ENCODE data around the gene WDFY3.
"Not testable (repeated sequence)": the region's sequence is repeated elsewhere in the genome, so short reads cannot be mapped to it uniquely, and the experiment has no call there.

The WDFY3 gene

GRCh38 chr4:84849051-84849640, 117.3 kb downstream of the WDFY3 start:
- H3K36me3 ChIP-seq (ENCODE audit: insufficient read depth, low read depth, low read length): peaks cover 35% of the 10 kb centered on the region
- H3K27ac ChIP-seq (ENCODE audit: low read length): no peak overlapping the region
- no peaks in the 10 kb centered on the region for H3K9me3 ChIP-seq (ENCODE audit: insufficient read depth, low read depth, low read length)
- no peak overlapping the region for H3K9ac ChIP-seq (ENCODE audit: low read depth, low read length)
- H3K27me3 ChIP-seq (ENCODE audit: insufficient read depth, low read length): no peaks in the 10 kb centered on the region
- 0 out of 2 replicates have a peak, but pooled peaks cover 5% of the 10 kb centered on the region for H3K4me1 ChIP-seq (ENCODE audit: insufficient read depth, low read length)
- no peak overlapping the region for H3K4me3 ChIP-seq (ENCODE audit: low read length)

DNA sequence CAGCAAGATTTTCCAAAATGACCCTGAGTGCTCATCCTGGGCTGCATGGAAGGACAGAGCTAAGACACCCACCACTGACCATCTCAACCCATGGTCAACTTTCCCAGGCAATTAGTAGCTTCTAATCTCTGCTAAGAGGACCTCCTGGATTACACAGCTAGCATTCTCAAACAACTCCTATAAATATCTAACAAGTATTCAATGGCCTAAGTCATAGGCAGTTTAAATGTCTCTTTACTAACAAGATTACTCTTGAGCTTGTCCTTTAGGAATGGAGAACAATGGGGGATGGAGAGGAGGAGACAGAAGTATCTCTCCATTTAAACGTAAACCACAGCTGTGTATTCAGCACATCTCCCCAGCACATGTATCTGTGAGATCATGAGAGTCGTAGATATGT, 118.1 kb downstream of the WDFY3 start:
- 0 out of 2 replicates have a peak, but pooled peaks cover 5% of the 10 kb centered on the region for H3K4me1 ChIP-seq (ENCODE audit: insufficient read depth, low read length)
- peaks cover 34% of the 10 kb centered on the region for H3K36me3 ChIP-seq (ENCODE audit: insufficient read depth, low read depth, low read length)
- H3K4me3 ChIP-seq (ENCODE audit: low read length): no peak overlapping the region
- no peaks in the 10 kb centered on the region for H3K27me3 ChIP-seq (ENCODE audit: insufficient read depth, low read length)
- H3K9me3 ChIP-seq (ENCODE audit: insufficient read depth, low read depth, low read length): no peaks in the 10 kb centered on the region
- no peak overlapping the region for H3K9ac ChIP-seq (ENCODE audit: low read depth, low read length)
- no peak overlapping the region for H3K27ac ChIP-seq (ENCODE audit: low read length)

DNA sequence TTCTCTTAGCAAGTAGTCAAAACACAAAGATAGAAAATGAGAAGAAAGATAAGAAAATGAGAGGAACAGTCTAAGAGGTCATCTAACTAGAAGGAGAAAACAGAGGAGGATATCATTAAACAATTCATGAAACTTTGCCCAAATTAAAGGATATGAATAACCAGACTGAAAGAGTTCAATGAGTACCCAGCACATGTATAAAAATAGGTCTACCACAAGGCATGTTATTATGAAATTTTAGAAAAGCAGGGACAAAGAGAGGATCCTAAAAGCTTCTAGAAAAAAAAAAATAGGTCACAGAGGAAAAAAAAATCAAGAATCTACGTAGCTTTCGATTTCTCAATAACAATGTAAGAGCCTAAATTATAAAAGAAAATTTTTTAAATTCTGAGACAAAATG, 118.5 kb downstream of the WDFY3 start:
- peaks cover 34% of the 10 kb centered on the region for H3K36me3 ChIP-seq (ENCODE audit: insufficient read depth, low read depth, low read length)
- H3K9me3 ChIP-seq (ENCODE audit: insufficient read depth, low read depth, low read length): no peaks in the 10 kb centered on the region
- no peaks in the 10 kb centered on the region for H3K27me3 ChIP-seq (ENCODE audit: insufficient read depth, low read length)
- H3K4me3 ChIP-seq (ENCODE audit: low read length): no peak overlapping the region
- no peak overlapping the region for H3K27ac ChIP-seq (ENCODE audit: low read length)
- 0 out of 2 replicates have a peak, but pooled peaks cover 5% of the 10 kb centered on the region for H3K4me1 ChIP-seq (ENCODE audit: insufficient read depth, low read length)
- no peak overlapping the region for H3K9ac ChIP-seq (ENCODE audit: low read depth, low read length)

DNA sequence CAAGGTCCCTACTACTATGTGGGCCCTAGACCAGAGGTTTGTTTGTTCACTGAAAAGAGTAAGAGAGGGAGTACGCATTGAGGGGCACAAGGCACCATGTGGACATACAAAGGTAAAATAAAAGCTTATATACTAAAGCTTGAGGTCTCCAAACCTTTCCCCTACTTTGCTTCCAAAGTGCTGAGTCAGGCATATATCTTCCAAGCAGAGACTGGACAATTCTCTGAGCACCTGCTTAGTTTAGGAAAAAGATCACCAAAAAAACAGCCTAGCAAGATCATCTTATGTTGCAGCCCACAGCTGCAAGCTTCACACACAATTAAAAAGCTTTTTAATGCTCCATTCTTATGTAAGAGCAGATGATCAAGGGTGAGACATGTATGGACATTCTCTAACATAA, 119.5 kb downstream of the WDFY3 start:
- Histone ChIP-seq H3K4me3 (ENCODE audit: low read length) (no peak overlapping the region), H3K4me1 (ENCODE audit: insufficient read depth, low read length) (0 out of 2 replicates have a peak, but pooled peaks cover 5% of the 10 kb centered on the region), H3K9me3 (ENCODE audit: insufficient read depth, low read depth, low read length) (no peaks in the 10 kb centered on the region), H3K9ac (ENCODE audit: low read depth, low read length) (no peak overlapping the region), H3K27me3 (ENCODE audit: insufficient read depth, low read length) (no peaks in the 10 kb centered on the region), H3K36me3 (ENCODE audit: insufficient read depth, low read depth, low read length) (peaks cover 30% of the 10 kb centered on the region), H3K27ac (ENCODE audit: low read length) (no peak overlapping the region)

DNA sequence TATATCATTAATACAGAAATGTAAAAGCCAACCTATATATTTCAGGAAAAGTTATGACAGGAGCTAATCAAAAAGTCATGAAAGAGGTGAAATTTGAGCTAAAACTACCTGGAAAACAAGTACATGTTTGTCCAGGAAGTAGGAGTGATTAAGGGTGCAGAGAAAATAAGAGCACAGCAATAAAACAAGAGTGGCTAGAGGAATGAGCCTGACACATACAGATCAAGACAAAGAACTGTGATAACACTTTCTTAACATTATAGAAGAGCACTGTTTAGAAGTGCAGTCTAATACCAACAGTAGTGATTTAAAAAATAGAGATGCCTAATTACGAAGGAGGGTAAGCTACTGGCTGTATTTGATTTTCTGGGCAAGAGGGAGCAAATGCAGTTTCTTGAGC, 125.1 kb downstream of the WDFY3 start:
- no peaks in the 10 kb centered on the region for H3K9me3 ChIP-seq (ENCODE audit: insufficient read depth, low read depth, low read length)
- no peaks in the 10 kb centered on the region for H3K27me3 ChIP-seq (ENCODE audit: insufficient read depth, low read length)
- no peak overlapping the region for H3K4me3 ChIP-seq (ENCODE audit: low read length)
- H3K27ac ChIP-seq (ENCODE audit: low read length): no peak overlapping the region
- peaks cover 26% of the 10 kb centered on the region for H3K36me3 ChIP-seq (ENCODE audit: insufficient read depth, low read depth, low read length)
- no peak overlapping the region for H3K9ac ChIP-seq (ENCODE audit: low read depth, low read length)
- H3K4me1 ChIP-seq (ENCODE audit: insufficient read depth, low read length): 0 out of 2 replicates have a peak, but pooled peaks cover 3% of the 10 kb centered on the region

GRCh38 chr4:84837751-84838150, 128.7 kb downstream of the WDFY3 start:
- Histone ChIP-seq H3K27me3 (ENCODE audit: insufficient read depth, low read length) (no peaks in the 10 kb centered on the region), H3K9me3 (ENCODE audit: insufficient read depth, low read depth, low read length) (no peaks in the 10 kb centered on the region), H3K4me1 (ENCODE audit: insufficient read depth, low read length) (no peaks in the 10 kb centered on the region), H3K27ac (ENCODE audit: low read length) (no peak overlapping the region), H3K9ac (ENCODE audit: low read depth, low read length) (no peak overlapping the region), H3K4me3 (ENCODE audit: low read length) (no peak overlapping the region), H3K36me3 (ENCODE audit: insufficient read depth, low read depth, low read length) (peaks cover 32% of the 10 kb centered on the region)

- H3K27ac ChIP-seq (ENCODE audit: low read length); H3K4me1 ChIP-seq (ENCODE audit: insufficient read depth, low read length); H3K4me3 ChIP-seq (ENCODE audit: low read length); H3K9ac ChIP-seq (ENCODE audit: low read depth, low read length); H3K9me3 ChIP-seq (ENCODE audit: insufficient read depth, low read depth, low read length); H3K27me3 ChIP-seq (ENCODE audit: insufficient read depth, low read length): not testable (repeated sequence)
- peaks cover 43% of the 10 kb centered on the region for H3K36me3 ChIP-seq (ENCODE audit: insufficient read depth, low read depth, low read length)
These were observed 136.9 kb downstream of the WDFY3 start for GRCh38 chr4:84829633-84830032.

- Histone ChIP-seq H3K9me3 (ENCODE audit: insufficient read depth, low read depth, low read length) (no peaks in the 10 kb centered on the region), H3K4me3 (ENCODE audit: low read length) (no peak overlapping the region), H3K9ac (ENCODE audit: low read depth, low read length) (no peak overlapping the region), H3K36me3 (ENCODE audit: insufficient read depth, low read depth, low read length) (peaks cover 39% of the 10 kb centered on the region), H3K27ac (ENCODE audit: low read length) (no peak overlapping the region), H3K4me1 (ENCODE audit: insufficient read depth, low read length) (no peaks in the 10 kb centered on the region), H3K27me3 (ENCODE audit: insufficient read depth, low read length) (no peaks in the 10 kb centered on the region)
These were observed 139.8 kb downstream of the WDFY3 start for GRCh38 chr4:84826681-84827080.

GRCh38 chr4:84825701-84826341, 140.7 kb downstream of the WDFY3 start:
- Histone ChIP-seq H3K27me3 (ENCODE audit: insufficient read depth, low read length) (no peaks in the 10 kb centered on the region), H3K36me3 (ENCODE audit: insufficient read depth, low read depth, low read length) (peaks cover 39% of the 10 kb centered on the region), H3K4me3 (ENCODE audit: low read length) (no peak overlapping the region), H3K9me3 (ENCODE audit: insufficient read depth, low read depth, low read length) (no peaks in the 10 kb centered on the region), H3K27ac (ENCODE audit: low read length) (no peak overlapping the region), H3K9ac (ENCODE audit: low read depth, low read length) (no peak overlapping the region), H3K4me1 (ENCODE audit: insufficient read depth, low read length) (no peaks in the 10 kb centered on the region)

DNA sequence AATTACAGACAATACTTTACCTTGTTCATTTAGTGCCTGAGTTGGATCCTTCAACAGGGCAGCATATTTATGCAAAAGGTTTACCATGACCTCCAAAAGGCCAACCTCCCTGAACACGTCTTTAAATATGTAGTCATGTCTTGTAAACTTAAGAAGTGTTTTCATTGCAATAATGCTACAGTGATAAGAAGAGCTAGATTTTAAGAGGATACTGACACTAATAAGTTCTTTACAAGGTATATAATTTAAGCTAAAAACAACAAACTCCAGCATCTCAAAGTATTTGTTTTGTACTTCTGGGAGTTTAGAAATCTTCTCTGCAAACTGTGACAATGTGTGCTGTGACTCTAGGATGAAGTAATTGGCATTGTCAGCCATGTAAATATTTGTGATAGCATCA, 145.4 kb downstream of the WDFY3 start:
- no peak overlapping the region for H3K27ac ChIP-seq (ENCODE audit: low read length)
- no peak overlapping the region for H3K9ac ChIP-seq (ENCODE audit: low read depth, low read length)
- no peaks in the 10 kb centered on the region for H3K9me3 ChIP-seq (ENCODE audit: insufficient read depth, low read depth, low read length)
- H3K36me3 ChIP-seq (ENCODE audit: insufficient read depth, low read depth, low read length): peaks cover 48% of the 10 kb centered on the region
- no peaks in the 10 kb centered on the region for H3K27me3 ChIP-seq (ENCODE audit: insufficient read depth, low read length)
- no peak overlapping the region for H3K4me3 ChIP-seq (ENCODE audit: low read length)
- H3K4me1 ChIP-seq (ENCODE audit: insufficient read depth, low read length): no peaks in the 10 kb centered on the region

DNA sequence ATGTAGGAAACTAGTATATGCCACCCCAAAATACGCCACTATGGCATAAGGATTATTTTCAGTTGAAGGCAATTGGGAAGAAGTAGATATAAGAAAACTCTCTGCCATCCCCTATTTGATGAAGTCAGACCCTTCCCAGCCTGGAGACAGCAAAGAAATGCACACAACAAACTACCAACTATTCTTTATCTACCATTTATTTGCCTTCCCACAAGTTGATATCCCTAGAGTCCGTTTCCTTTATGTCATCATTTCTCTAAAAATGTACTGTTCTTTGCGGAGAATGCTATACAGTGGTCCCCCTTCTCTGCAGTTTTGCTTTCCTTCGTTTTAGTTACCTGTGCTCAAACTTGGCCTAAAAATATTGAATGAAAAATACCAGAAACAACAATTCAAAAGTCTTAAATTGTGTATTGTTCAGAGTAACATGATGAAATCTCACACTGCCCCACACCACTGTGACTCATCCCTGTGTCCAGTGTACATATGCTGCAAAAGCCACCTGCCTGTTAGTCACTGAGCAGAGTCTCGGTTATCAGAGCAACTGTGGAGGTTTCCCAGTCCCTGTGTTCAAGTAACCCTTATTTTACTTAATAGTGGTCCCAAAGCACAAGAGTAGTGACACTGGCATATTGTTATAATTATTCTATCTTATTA, 152.3 kb downstream of the WDFY3 start:
- no peaks in the 10 kb centered on the region for H3K27me3 ChIP-seq (ENCODE audit: insufficient read depth, low read length)
- no peaks in the 10 kb centered on the region for H3K9me3 ChIP-seq (ENCODE audit: insufficient read depth, low read depth, low read length)
- no peaks in the 10 kb centered on the region for H3K4me1 ChIP-seq (ENCODE audit: insufficient read depth, low read length)
- no peak overlapping the region for H3K4me3 ChIP-seq (ENCODE audit: low read length)
- no peak overlapping the region for H3K9ac ChIP-seq (ENCODE audit: low read depth, low read length)
- no peak overlapping the region for H3K27ac ChIP-seq (ENCODE audit: low read length)
- peaks cover 62% of the 10 kb centered on the region for H3K36me3 ChIP-seq (ENCODE audit: insufficient read depth, low read depth, low read length)

DNA sequence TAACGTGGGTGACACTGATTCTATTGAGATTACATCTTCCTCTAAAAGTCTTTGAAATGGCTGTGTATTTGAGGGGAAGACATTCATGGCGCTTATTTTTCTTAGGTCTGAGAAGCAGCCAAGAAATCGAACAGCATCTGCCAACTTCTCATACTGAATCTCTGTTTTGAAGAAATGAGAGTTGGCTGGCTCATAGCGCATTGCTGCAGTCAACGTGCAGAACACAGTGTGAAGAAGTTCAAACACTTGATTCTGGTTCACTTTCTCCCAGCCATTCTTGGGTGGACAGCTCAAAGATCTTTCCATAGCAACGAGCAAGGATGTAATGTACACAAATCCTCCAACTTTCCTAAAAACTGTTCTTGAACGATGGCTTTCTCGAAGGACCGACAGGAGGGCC, 156.5 kb downstream of the WDFY3 start:
- no peaks in the 10 kb centered on the region for H3K4me1 ChIP-seq (ENCODE audit: insufficient read depth, low read length)
- no peak overlapping the region for H3K9ac ChIP-seq (ENCODE audit: low read depth, low read length)
- H3K27ac ChIP-seq (ENCODE audit: low read length): no peak overlapping the region
- peaks cover 41% of the 10 kb centered on the region for H3K36me3 ChIP-seq (ENCODE audit: insufficient read depth, low read depth, low read length)
- H3K9me3 ChIP-seq (ENCODE audit: insufficient read depth, low read depth, low read length): no peaks in the 10 kb centered on the region
- H3K4me3 ChIP-seq (ENCODE audit: low read length): no peak overlapping the region
- no peaks in the 10 kb centered on the region for H3K27me3 ChIP-seq (ENCODE audit: insufficient read depth, low read length)

All from iPS-20b (cell line).